ENCODE measurements around the gene EEF1A1. TPM values are rescaled to one million over a fixed set of nuclear protein-coding genes. Genes with fewer than 3 reads are reported as not detected.

EEF1A1 gene
- total RNA-seq, 1 experiment from 2014 or later = 12,560 TPM

- ChIA-PET RAD21 (ENCODE audit: low non-redundant PET in 1 of 2, low total read pairs in 2 of 2, uncharacterized antibody in 2 of 2, unreplicated experiment in 2 of 2) (no interaction called here), CTCF (interaction anchor here (1.2 to 1.9 kb wide), 2 partner anchors 10 to 13 kb away, joined by 3 to 4 read pairs; no protein-coding TSS in a partner anchor), POLR2A (interaction anchor here (0.8 to 2.3 kb wide), 3 partner anchors 13 to 53 kb away, joined by 3 to 16 read pairs (median 6); partner anchors contain the start of gene EEF1A1)
- peak overlapping the region; percentile 48 for H3K9ac ChIP-seq (ENCODE audit: low read length)
- intact Hi-C loops (cut with micrococcal nuclease) = loop anchor here (5.0 kb wide), 1 partner anchor 45 kb away; the partner anchor contains the start of gene EEF1A1
- peak; percentile 83 for ATAC-seq
- H3K4me2 ChIP-seq (ENCODE audit: low read length) = peak overlapping the region; percentile 64
- no peaks in the 10 kb centered on the region for H3K9me2 ChIP-seq (ENCODE audit: insufficient read depth)
- no peaks in the 10 kb centered on the region for H3K79me2 ChIP-seq (ENCODE audit: insufficient read depth, low read length)
- H3K4me1 ChIP-seq (ENCODE audit: control insufficient read depth in 1 of 2, insufficient read depth in 2 of 2, low read length in 2 of 2) = peaks cover 26 to 43% of the 10 kb centered on the region in 2 experiments
- H2AFZ ChIP-seq (ENCODE audit: low read depth, low read length, poor library complexity, severe bottlenecking) = peak overlapping the region; percentile 72
- no peaks in the 10 kb centered on the region for H3K36me3 ChIP-seq (ENCODE audit: control insufficient read depth in 1 of 2, insufficient read depth in 2 of 2, low read length in 2 of 2)
- H3K27ac ChIP-seq (ENCODE audit: low read depth, low read length) = peak overlapping the region; percentile 67
- H3K27me3 ChIP-seq (ENCODE audit: insufficient read depth, low read length) = no peaks in the 10 kb centered on the region
- H4K20me1 ChIP-seq (ENCODE audit: insufficient read depth) = no peaks in the 10 kb centered on the region
- DNase-seq (ENCODE audit: low read depth, low spot score) = peak; percentile 75
- no peaks in the 10 kb centered on the region for H3K9me3 ChIP-seq (ENCODE audit: control insufficient read depth in 1 of 2, insufficient read depth in 1 of 2, low read depth in 1 of 2, low read length in 2 of 2)
- TSS peak; percentile 99 for BruUV-seq (replicated peaks)
- no peak overlapping the region; a peak in 1 of 4 replicates for H3K4me3 ChIP-seq (replicated peaks in 1 of 2; ENCODE audit: low read depth in 1 of 2, low read length in 2 of 2)
- TF ChIP-seq CBX3 (IDR thresholded peaks at IDR 0.05; ENCODE audit: low read depth) = peak; percentile 92
- no peak for TF ChIP-seq JUND (IDR thresholded peaks at IDR 0.05)
- peak; percentile 6 for TF ChIP-seq YY1 (IDR thresholded peaks at IDR 0.05; ENCODE audit: extremely low read depth, insufficient replicate concordance, low read depth, low read length)
- TF ChIP-seq SP1 (IDR thresholded peaks at IDR 0.05; ENCODE audit: low read depth) = peak; percentile 67
- TF ChIP-seq TCF7L2 (IDR thresholded peaks at IDR 0.05; ENCODE audit: borderline replicate concordance, extremely low read depth, insufficient read depth, insufficient read length) = no peak
- TF ChIP-seq, protein P1, sequence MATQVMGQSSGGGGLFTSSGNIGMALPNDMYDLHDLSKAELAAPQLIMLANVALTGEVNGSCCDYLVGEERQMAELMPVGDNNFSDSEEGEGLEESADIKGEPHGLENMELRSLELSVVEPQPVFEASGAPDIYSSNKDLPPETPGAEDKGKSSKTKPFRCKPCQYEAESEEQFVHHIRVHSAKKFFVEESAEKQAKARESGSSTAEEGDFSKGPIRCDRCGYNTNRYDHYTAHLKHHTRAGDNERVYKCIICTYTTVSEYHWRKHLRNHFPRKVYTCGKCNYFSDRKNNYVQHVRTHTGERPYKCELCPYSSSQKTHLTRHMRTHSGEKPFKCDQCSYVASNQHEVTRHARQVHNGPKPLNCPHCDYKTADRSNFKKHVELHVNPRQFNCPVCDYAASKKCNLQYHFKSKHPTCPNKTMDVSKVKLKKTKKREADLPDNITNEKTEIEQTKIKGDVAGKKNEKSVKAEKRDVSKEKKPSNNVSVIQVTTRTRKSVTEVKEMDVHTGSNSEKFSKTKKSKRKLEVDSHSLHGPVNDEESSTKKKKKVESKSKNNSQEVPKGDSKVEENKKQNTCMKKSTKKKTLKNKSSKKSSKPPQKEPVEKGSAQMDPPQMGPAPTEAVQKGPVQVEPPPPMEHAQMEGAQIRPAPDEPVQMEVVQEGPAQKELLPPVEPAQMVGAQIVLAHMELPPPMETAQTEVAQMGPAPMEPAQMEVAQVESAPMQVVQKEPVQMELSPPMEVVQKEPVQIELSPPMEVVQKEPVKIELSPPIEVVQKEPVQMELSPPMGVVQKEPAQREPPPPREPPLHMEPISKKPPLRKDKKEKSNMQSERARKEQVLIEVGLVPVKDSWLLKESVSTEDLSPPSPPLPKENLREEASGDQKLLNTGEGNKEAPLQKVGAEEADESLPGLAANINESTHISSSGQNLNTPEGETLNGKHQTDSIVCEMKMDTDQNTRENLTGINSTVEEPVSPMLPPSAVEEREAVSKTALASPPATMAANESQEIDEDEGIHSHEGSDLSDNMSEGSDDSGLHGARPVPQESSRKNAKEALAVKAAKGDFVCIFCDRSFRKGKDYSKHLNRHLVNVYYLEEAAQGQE (IDR thresholded peaks at IDR 0.05; ENCODE audit: low read depth) = no peak
- no peak for TF ChIP-seq EGR1 (IDR thresholded peaks at IDR 0.05; ENCODE audit: low read depth)
- TF ChIP-seq RAD21 (IDR thresholded peaks at IDR 0.05; ENCODE audit: low read depth) = no peak; the same call in 1 of the 2 replicates
- TF ChIP-seq, protein P2, sequence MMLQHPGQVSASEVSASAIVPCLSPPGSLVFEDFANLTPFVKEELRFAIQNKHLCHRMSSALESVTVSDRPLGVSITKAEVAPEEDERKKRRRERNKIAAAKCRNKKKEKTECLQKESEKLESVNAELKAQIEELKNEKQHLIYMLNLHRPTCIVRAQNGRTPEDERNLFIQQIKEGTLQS (IDR thresholded peaks at IDR 0.05) = no peak
- TF ChIP-seq CTCF (IDR thresholded peaks at IDR 0.05 in 2 of 3, conservative IDR thresholded peaks at IDR 0.05 in 1 of 3; ENCODE audit: borderline replicate concordance in 1 of 3, insufficient read depth in 1 of 3, low read depth in 2 of 3, low read length in 2 of 3) = no peak
- TF ChIP-seq, protein P3, sequence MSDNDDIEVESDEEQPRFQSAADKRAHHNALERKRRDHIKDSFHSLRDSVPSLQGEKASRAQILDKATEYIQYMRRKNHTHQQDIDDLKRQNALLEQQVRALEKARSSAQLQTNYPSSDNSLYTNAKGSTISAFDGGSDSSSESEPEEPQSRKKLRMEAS (IDR thresholded peaks at IDR 0.05) = peak; percentile 97
- TF ChIP-seq, protein P4, sequence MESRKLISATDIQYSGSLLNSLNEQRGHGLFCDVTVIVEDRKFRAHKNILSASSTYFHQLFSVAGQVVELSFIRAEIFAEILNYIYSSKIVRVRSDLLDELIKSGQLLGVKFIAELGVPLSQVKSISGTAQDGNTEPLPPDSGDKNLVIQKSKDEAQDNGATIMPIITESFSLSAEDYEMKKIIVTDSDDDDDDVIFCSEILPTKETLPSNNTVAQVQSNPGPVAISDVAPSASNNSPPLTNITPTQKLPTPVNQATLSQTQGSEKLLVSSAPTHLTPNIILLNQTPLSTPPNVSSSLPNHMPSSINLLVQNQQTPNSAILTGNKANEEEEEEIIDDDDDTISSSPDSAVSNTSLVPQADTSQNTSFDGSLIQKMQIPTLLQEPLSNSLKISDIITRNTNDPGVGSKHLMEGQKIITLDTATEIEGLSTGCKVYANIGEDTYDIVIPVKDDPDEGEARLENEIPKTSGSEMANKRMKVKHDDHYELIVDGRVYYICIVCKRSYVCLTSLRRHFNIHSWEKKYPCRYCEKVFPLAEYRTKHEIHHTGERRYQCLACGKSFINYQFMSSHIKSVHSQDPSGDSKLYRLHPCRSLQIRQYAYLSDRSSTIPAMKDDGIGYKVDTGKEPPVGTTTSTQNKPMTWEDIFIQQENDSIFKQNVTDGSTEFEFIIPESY (IDR thresholded peaks at IDR 0.05; ENCODE audit: extremely low read depth, insufficient replicate concordance, low read length) = no peak
- no peak for TF ChIP-seq EZH2 (IDR thresholded peaks at IDR 0.05)
- no peak for TF ChIP-seq FOSL1 (IDR thresholded peaks at IDR 0.05; ENCODE audit: low read depth)
- no peak for TF ChIP-seq SIN3A (IDR thresholded peaks at IDR 0.05; ENCODE audit: low read depth)
- no peak; the same call in 1 of the 2 replicates for TF ChIP-seq SRF (IDR thresholded peaks at IDR 0.05; ENCODE audit: low read depth)
- TF ChIP-seq EZH2phosphoT487 (IDR thresholded peaks at IDR 0.05; ENCODE audit: borderline replicate concordance) = no peak
- TF ChIP-seq ZFX (IDR thresholded peaks at IDR 0.05) = no peak
- TF ChIP-seq POLR2A (IDR thresholded peaks at IDR 0.05; ENCODE audit: borderline replicate concordance, extremely low read depth, insufficient read depth, insufficient read length) = no peak
- TF ChIP-seq ZNF274 (IDR thresholded peaks at IDR 0.05; ENCODE audit: low read depth, low read length) = no peak
These were observed 46.2 kb upstream of the EEF1A1 start for GRCh38 chr6:73566954-73567591.
